NCI-H510A (cell line): ENCODE results near the gene TMEM131L.
"Not testable (repeated sequence)": the region's sequence is repeated elsewhere in the genome, so short reads cannot be mapped to it uniquely, and the experiment has no call there.

ENCODE experiments used
- DNase-seq: peaks from one replicate; lab custom pipeline; 2025; lab: John Stamatoyannopoulos, UW

Gene TMEM131L

GRCh38 chr4:153447175-153447905, 18.8 kb upstream of the TMEM131L start:
- no peak for DNase-seq

DNA sequence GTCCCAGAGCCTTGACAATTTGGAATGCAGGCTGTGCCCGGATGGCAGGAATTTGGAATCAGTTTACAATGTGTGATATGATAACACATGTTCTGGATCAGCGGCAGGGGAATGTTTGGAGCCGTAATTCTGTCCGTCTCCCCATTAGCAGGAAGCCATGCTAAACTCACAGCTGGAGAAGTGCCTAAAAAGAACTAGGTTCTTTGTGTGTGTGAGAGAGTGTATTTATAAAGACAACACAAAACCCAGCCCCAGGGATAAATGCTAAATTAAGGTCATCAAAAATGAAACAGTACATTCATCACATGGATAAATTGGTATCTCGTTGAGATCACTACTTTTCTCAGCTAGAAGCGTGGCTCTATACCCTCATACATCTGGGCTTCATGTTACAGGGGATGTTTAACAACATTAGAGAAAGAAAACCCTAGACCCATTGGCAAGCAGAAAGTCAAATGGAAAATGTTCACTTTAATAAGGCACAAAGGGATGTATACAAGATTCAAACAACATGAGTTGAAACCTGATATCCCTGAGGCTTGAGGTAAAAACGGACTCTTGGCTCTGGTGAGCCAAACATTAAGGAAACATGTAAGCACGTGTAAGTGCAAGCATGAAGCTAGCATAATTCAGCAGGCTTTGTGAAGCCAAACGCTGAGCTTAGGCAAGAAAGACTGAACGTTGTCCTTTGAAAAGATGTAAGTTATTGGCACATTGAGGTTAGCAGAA, 18.0 kb upstream of the TMEM131L start:
- no peak for DNase-seq

DNA sequence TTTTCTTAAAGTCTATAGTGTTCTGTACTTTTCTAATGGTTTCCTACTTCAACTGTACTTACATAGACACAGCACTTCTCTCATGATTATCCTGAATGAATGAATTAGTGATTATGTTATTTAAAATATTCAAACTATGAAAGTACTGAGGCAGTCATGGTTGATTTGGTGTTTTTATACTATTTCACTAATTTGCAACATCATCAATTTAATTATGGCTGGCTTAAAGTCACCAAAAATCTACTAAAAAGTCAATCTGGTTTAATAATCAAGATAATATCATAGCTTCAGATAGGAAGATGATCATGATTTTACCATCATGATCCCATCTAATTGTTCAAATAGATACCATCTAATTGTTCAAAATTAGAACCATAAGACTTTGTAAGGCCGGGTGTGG, 16.8 kb upstream of the TMEM131L start:
- DNase-seq: no peak

DNA sequence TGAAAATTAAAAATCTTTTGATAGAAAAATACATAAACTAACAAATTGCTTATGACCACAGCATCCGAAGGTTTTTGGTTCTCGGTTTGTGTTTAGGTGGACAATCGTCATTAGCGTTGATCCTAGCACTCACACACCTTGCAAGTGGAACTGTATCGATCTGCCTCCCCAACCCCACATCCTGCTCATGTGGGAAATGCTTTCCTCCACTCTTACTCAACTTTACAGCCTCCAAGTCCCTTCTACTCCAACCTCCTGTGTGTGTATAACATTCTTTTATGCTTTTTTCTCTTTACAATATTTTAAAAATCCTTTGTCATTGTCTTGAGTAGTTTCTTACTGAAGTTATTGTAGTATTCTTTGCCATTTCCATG, 15.6 kb upstream of the TMEM131L start:
- DNase-seq: no peak

DNA sequence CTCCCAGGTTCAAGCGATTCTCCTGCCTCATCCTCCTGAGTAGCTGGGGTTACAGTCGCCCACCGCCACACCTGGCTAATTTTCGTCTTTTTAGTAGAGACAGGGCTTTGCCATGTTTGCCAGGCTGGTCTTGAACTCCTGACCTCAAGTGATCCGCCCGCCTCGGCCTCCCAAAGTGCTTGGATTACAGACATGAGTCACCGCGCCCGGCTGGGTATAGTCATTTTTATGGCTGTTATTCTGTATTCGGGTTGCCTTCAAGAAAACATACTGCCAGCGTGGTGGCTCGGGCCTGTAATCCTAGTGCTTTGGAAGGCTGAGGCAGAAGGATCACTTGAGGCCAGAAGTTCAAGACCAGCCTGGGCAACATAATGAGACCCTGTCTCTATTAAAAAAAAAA, 15.0 kb upstream of the TMEM131L start:
- DNase-seq: not testable (repeated sequence)

- no peak for DNase-seq
Measured at GRCh38 chr4:153451911-153452657, 14.1 kb upstream of the TMEM131L start.

DNA sequence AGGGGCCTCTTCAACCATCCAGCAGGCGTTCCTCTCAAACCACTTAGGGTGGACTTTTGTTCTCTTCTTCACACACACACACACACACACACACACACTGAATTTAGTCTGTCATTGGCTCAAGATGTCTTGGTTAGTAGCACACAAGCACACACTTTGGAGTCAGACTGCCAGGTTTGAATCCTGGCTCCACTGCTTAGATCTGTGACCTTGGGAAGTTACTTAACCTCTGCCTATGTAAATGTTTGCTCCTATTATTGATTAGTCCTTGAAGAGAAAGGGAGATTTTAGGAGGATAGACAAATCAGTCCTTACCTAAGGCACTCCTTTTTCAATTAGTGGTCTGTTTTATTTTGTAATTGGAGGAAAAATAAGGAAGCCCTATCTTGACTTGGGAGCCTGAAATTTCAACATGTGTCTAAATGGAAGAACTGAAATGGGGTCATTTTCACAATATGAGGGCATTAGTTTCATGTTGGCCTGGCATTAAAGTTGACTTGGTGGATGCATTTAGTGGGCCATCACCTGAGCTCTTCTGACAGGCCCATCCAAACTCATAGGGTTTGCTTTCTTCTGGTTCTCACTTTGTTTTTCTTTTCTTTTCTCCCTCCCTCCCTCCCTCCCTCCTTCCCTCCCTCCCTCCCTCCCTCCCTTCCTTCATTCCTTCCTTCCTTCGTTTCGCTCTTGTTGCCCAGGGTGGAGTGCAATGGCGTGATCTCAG, 13.3 kb upstream of the TMEM131L start:
- no peak for DNase-seq

GRCh38 chr4:153453402-153453801, 12.8 kb upstream of the TMEM131L start:
- no peak for DNase-seq

DNA sequence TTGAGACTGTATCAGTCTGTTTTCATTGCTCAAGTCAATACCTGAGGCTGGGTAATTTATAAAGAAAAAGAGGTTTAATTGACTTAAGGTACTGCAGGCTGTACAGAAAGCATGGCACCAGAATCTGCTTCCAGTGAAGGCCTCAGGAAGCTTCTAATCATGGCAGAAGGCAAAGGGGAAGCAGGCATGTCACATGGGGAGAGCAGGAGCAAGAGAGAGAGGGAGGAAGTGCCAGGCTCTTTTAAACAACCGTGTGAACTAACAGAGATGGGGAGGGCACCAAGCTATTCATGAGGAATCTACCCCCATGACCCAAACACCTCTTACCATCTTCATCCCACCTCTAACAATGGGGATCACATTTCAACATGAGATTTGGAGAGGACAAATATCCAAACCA, 7.2 kb upstream of the TMEM131L start:
- no peak for DNase-seq

GRCh38 chr4:153461549-153461948, 4.6 kb upstream of the TMEM131L start:
- not testable (repeated sequence) for DNase-seq

- DNase-seq: no peak
Measured at GRCh38 chr4:153464068-153464467, 2.1 kb upstream of the TMEM131L start.

DNA sequence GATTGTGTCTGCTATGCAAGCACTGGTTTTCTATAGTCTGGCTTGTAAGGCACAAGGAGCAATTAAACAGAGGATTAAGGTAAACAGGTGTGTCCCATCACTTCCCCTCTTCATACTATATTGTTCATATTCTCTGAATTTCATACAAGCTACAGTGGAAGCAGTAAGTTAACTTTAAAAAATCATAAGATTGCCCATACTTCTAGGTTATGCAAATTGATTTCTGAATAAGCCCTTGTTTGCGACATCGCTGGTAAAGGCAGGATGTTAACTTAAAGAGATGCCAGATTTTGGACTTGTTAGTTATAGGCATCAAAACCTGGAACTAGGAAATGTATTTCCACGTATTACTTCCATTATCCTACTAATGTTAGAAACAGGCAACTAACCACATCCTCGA, 1.0 kb upstream of the TMEM131L start:
- no peak for DNase-seq

GRCh38 chr4:153465615-153466080, 512 bp upstream of the TMEM131L start:
- no peak for DNase-seq

DNA sequence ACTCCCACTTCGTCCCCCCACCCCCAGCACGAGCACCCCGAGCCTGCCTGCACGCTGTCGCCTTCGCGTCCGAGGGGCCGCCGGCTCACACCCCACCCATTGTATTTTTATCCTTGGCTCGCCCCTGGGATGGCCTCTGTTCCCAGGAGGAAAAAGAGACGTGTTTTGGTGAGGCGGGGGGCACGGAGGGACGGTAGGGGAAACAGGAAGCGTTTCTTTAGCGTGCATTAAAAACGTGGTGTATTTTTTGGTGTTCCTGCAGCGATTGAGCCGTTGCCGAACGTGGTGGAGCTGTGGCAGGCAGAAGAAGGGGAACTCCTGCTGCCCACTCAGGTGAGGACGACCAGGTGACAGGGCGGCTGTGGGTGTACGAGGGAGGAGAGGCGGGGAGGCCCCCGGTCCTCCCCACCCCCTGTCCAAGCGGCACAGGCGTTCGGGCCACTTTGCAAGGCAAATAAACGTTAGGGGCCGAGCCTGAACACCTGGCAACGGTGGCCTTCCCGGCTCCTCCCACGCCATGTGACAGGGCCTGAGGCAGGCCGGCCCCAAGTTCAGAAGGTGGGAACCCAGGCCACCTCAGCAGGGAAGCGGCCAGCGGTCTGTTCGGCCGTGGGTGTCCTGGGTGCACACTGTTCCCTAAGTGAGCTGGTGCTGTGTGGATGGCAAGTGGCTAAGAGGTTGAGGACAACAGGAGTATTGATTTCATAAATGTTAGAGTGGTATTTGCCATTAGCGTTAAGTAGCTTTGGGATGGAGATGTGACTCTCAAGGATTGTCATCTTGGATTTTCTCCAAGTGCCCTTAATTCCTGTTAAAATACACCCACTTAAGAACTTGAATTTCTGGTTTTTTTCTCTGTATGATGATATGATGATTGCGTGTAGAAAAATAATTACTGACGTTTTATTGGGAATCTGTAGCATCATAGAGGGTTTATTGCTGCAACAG, 1.1 kb downstream of the TMEM131L start:
- peak; percentile 65 for DNase-seq

- no peak for DNase-seq
Measured at GRCh38 chr4:153467897-153468262, 1.7 kb downstream of the TMEM131L start.

DNA sequence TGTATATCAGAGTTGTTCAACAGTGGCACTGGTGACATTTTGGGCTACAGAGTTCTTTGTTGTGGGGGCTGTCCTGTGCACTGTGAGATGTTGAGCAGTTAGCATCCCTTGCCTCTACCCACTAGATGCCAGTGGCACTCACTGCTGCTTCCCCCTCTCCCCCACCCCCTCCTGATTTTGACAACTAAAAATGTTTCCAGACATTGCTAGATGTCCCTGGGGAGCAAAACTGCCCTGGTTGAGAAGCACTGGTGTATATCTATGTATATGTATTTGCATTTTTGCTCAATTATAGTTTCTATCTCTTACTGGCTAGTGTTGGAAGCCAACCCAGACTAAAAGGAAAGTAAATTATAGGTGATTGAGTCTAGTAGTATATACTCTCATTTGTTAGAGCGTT, 2.4 kb downstream of the TMEM131L start:
- DNase-seq: no peak

DNA sequence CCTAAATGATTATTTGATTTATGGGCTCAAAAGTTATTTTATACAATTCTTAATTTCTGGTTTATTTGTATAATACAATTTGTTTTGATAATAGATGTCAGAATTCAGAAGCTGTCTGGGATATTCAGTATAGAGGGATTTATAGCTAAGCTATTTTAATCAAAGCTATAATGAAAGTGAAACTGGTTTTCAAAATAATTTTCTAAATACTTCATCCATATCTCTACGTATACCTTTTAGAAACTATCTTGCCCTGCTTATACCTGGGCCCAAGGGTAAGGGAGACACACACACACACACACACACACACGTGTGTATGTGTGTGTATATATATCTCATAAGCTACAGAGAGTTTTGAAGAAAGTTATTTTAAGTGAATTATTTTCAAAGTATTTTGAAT, 2.9 kb downstream of the TMEM131L start:
- no peak for DNase-seq

DNA sequence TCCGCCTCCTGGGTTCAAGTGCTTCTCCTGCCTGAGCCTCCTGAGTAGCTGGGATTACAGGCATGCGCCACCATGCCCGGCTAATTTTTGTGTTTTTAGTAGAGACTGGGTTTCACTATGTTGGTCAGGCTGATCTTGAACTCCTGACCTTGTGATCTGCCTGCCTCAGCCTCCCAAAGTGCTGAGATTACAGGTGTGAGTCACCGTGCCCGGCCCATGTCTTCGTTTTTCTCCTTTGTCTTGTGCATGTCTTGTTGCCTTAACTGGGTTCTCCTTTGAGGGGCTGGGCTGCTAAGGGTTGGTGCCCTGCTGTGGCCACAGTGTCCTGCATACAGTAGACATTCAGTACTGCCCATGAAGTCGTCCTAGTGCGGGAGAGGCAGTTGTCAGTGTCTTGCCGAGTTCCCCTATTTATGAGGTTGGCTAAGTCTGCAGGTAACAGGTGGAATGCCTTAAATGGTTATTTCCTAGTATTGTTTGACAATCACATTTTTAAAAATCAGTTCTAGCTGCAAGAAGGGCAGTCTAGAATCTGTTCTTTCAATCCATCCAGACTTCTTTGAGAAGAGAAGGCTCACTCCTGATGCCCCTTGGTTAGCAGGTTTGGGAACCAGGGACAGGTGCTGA, 5.0 kb downstream of the TMEM131L start:
- DNase-seq: not testable (repeated sequence)

- DNase-seq: no peak
Measured at GRCh38 chr4:153471698-153472093, 5.5 kb downstream of the TMEM131L start.
